SK-N-SH treated with all-trans-retinoic acid at 6 μM for 48 hours (cell line): ENCODE data around the gene OGDHL.
"Not testable (repeated sequence)": the region's sequence is repeated elsewhere in the genome, so short reads cannot be mapped to it uniquely, and the experiment has no call there.

ENCODE experiments used
- ATAC-seq: fragments of 200-7000 bp; cut with Tn5 transposase; 3 replicates; pipeline ENCODE4 v1.9.1; 2020; ENCODE audit warnings: mild to moderate bottlenecking, moderate library complexity
- ARNTL ChIP-seq: fragments of 450-650 bp; formaldehyde crosslinking; IDR thresholded peaks from 2 replicates; pipeline ENCODE4 v1.5.0; 2020; ENCODE audit warnings: low read depth, mild to moderate bottlenecking, moderate library complexity, borderline replicate concordance
- BACH2 ChIP-seq: fragments of 250-450 bp; sonication (Bioruptor Pico); IDR thresholded peaks from 2 replicates; pipeline ENCODE4 v1.9.0; 2021; ENCODE audit warnings: mild to moderate bottlenecking, borderline replicate concordance
- CSDC2 ChIP-seq: fragments of 250-450 bp; sonication (Bioruptor Pico); IDR thresholded peaks from 2 replicates; pipeline ENCODE4 v1.5.0; 2020; ENCODE audit warnings: mild to moderate bottlenecking, moderate library complexity
- ESRRG ChIP-seq: fragments of 250-450 bp; sonication (Bioruptor Pico); IDR thresholded peaks from 2 replicates; pipeline ENCODE4 v1.6.1; 2021; ENCODE audit warnings: mild to moderate bottlenecking
- GLIS3 ChIP-seq: fragments of 250-450 bp; sonication (Bioruptor Pico); IDR thresholded peaks from 2 replicates; pipeline ENCODE4 v1.5.0; 2020; ENCODE audit warnings: mild to moderate bottlenecking, moderate library complexity
- ISL1 ChIP-seq: fragments of 250-450 bp; sonication (Bioruptor Pico); IDR thresholded peaks from 2 replicates; pipeline ENCODE4 v2.1.2; 2022; ENCODE audit warnings: mild to moderate bottlenecking, moderate library complexity
- OSR1 ChIP-seq: fragments of 250-450 bp; sonication (Bioruptor Pico); IDR thresholded peaks from 2 replicates; pipeline ENCODE4 v1.8.0; 2022; ENCODE audit warnings: moderate library complexity, mild to moderate bottlenecking, inconsistent platforms
- PPARA ChIP-seq: fragments of 250-450 bp; sonication (Bioruptor Pico); IDR thresholded peaks from 2 replicates; pipeline ENCODE4 v1.5.0; 2020; ENCODE audit warnings: mild to moderate bottlenecking, borderline replicate concordance
- RARB ChIP-seq: fragments of 250-450 bp; sonication (Bioruptor Pico); IDR thresholded peaks from 2 replicates; pipeline ENCODE4 v1.8.0; 2021; ENCODE audit warnings: mild to moderate bottlenecking, moderate library complexity
- SNAI2 ChIP-seq: fragments of 250-450 bp; sonication (Bioruptor Pico); IDR thresholded peaks from 2 replicates; pipeline ENCODE4 v1.5.0; 2020; ENCODE audit warnings: mild to moderate bottlenecking, moderate library complexity
- TOX ChIP-seq: fragments of 250-450 bp; sonication (Bioruptor Pico); IDR thresholded peaks from 2 replicates; pipeline ENCODE4 v1.8.0; 2021; ENCODE audit warnings: mild to moderate bottlenecking, moderate library complexity, borderline replicate concordance
- ZC3H10 ChIP-seq: fragments of 250-450 bp; sonication (Bioruptor Pico); IDR thresholded peaks from 2 replicates; pipeline ENCODE4 v1.5.1; 2021; ENCODE audit warnings: mild to moderate bottlenecking, moderate library complexity
- ZFP3 ChIP-seq: fragments of 250-450 bp; sonication (Bioruptor Pico); IDR thresholded peaks from 2 replicates; pipeline ENCODE4 v1.5.0; 2020; ENCODE audit warnings: mild to moderate bottlenecking, moderate library complexity
- ZFP30 ChIP-seq: fragments of 450-650 bp; formaldehyde crosslinking; IDR thresholded peaks from 2 replicates; pipeline ENCODE4 v1.5.0; 2022; ENCODE audit warnings: mild to moderate bottlenecking, moderate library complexity
- ZNF565 ChIP-seq: fragments of 450-650 bp; formaldehyde crosslinking; conservative IDR thresholded peaks from 2 replicates; pipeline ENCODE4 v1.5.0; 2020; ENCODE audit warnings: low read depth, mild to moderate bottlenecking, moderate library complexity
- ZNF70 ChIP-seq: fragments of 450-650 bp; formaldehyde crosslinking; IDR thresholded peaks from 2 replicates; pipeline ENCODE4 v1.5.0; 2020; ENCODE audit warnings: mild to moderate bottlenecking, moderate library complexity
- ZNF8 ChIP-seq: fragments of 450-650 bp; formaldehyde crosslinking; IDR thresholded peaks from 2 replicates; pipeline ENCODE4 v1.5.0; 2020; ENCODE audit warnings: mild to moderate bottlenecking, moderate library complexity
- TF ChIP-seq, protein P1 (sequence below): fragments of 250-450 bp; sonication (Bioruptor Pico); IDR thresholded peaks from 2 replicates; pipeline ENCODE4 v1.5.1; 2020; ENCODE audit warnings: low read depth, mild to moderate bottlenecking, moderate library complexity
- TF ChIP-seq, protein P2 (sequence below): fragments of 250-450 bp; sonication (Bioruptor Pico); IDR thresholded peaks from 2 replicates; pipeline ENCODE4 v1.8.0; 2021; ENCODE audit warnings: low read depth, mild to moderate bottlenecking, moderate library complexity, borderline replicate concordance
- TF ChIP-seq, protein P3 (sequence below): fragments of 250-450 bp; sonication (Bioruptor Pico); IDR thresholded peaks from 2 replicates; pipeline ENCODE4 v1.5.0; 2020; ENCODE audit warnings: mild to moderate bottlenecking, moderate library complexity
- TF ChIP-seq, protein P4 (sequence below): fragments of 250-450 bp; sonication (Bioruptor Pico); IDR thresholded peaks from 2 replicates; pipeline ENCODE4 v1.5.1; 2021; ENCODE audit warnings: mild to moderate bottlenecking, moderate library complexity
- TF ChIP-seq, protein P5 (sequence below): fragments of 250-450 bp; sonication (Bioruptor Pico); IDR thresholded peaks from 2 replicates; pipeline ENCODE4 v1.8.0; 2020; ENCODE audit warnings: mild to moderate bottlenecking, moderate library complexity, borderline replicate concordance

The OGDHL gene

DNA sequence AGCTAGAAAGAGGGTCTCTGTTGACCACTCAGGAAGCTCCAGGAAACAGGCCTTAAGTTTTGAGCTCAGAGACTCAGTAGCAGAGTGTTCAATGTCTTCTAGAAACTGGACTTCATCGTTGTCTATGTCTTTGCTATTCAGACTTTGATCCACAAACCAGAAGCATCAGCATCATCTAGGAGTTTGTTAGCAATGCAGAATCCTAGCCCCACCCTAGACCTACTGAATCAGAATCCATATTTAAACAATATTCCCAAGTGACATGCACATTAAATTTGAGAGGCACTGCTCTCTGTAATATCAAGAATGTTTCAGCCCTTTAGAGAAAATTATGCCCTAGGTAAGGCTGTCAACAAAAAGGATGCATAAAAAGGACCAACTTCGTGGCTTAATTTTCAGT lies 12.9 kb upstream of the OGDHL start:
- TF ChIP-seq RARB (CRISPR knock-in tag) (no peak), ZNF565 (no peak), ESRRG (CRISPR knock-in tag) (no peak), SNAI2 (CRISPR knock-in tag) (no peak), GLIS3 (CRISPR knock-in tag) (no peak), ARNTL (no peak), CSDC2 (CRISPR knock-in tag) (no peak), PPARA (no peak), ZNF8 (CRISPR knock-in tag) (no peak), BACH2 (CRISPR knock-in tag) (no peak), ZC3H10 (CRISPR knock-in tag) (no peak), ZFP30 (no peak), ISL1 (CRISPR knock-in tag) (no peak)
- TF ChIP-seq, protein P1, sequence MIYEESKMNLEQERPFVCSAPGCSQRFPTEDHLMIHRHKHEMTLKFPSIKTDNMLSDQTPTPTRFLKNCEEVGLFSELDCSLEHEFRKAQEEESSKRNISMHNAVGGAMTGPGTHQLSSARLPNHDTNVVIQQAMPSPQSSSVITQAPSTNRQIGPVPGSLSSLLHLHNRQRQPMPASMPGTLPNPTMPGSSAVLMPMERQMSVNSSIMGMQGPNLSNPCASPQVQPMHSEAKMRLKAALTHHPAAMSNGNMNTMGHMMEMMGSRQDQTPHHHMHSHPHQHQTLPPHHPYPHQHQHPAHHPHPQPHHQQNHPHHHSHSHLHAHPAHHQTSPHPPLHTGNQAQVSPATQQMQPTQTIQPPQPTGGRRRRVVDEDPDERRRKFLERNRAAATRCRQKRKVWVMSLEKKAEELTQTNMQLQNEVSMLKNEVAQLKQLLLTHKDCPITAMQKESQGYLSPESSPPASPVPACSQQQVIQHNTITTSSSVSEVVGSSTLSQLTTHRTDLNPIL, result no peak
- TF ChIP-seq, protein P2, sequence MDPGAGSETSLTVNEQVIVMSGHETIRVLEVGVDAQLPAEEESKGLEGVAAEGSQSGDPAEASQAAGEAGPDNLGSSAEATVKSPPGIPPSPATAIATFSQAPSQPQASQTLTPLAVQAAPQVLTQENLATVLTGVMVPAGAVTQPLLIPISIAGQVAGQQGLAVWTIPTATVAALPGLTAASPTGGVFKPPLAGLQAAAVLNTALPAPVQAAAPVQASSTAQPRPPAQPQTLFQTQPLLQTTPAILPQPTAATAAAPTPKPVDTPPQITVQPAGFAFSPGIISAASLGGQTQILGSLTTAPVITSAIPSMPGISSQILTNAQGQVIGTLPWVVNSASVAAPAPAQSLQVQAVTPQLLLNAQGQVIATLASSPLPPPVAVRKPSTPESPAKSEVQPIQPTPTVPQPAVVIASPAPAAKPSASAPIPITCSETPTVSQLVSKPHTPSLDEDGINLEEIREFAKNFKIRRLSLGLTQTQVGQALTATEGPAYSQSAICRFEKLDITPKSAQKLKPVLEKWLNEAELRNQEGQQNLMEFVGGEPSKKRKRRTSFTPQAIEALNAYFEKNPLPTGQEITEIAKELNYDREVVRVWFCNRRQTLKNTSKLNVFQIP (CRISPR knock-in tag), result no peak
- TF ChIP-seq, protein P3, sequence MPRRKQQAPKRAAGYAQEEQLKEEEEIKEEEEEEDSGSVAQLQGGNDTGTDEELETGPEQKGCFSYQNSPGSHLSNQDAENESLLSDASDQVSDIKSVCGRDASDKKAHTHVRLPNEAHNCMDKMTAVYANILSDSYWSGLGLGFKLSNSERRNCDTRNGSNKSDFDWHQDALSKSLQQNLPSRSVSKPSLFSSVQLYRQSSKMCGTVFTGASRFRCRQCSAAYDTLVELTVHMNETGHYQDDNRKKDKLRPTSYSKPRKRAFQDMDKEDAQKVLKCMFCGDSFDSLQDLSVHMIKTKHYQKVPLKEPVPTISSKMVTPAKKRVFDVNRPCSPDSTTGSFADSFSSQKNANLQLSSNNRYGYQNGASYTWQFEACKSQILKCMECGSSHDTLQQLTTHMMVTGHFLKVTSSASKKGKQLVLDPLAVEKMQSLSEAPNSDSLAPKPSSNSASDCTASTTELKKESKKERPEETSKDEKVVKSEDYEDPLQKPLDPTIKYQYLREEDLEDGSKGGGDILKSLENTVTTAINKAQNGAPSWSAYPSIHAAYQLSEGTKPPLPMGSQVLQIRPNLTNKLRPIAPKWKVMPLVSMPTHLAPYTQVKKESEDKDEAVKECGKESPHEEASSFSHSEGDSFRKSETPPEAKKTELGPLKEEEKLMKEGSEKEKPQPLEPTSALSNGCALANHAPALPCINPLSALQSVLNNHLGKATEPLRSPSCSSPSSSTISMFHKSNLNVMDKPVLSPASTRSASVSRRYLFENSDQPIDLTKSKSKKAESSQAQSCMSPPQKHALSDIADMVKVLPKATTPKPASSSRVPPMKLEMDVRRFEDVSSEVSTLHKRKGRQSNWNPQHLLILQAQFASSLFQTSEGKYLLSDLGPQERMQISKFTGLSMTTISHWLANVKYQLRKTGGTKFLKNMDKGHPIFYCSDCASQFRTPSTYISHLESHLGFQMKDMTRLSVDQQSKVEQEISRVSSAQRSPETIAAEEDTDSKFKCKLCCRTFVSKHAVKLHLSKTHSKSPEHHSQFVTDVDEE, result no peak
- no peak for ATAC-seq

DNA sequence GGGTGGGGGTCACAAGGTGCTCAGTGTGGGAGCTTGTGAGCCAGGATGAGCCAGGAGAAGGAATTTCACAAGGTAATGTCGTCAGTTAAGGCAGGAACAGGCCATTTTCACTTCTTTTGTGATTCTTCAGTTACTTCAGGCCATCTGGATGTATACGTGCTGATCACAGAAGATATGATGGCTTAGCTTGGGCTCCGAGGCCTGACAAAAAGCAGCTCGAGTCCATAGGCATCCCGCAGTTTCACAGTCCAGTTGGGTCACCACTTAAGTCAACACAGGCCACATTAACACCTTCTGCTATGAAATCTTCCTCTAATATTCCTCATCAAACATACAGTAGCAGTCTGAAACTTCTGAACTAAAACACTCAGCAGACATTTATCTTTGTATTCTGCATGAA lies 10.8 kb upstream of the OGDHL start:
- ATAC-seq, result not testable (repeated sequence)

DNA sequence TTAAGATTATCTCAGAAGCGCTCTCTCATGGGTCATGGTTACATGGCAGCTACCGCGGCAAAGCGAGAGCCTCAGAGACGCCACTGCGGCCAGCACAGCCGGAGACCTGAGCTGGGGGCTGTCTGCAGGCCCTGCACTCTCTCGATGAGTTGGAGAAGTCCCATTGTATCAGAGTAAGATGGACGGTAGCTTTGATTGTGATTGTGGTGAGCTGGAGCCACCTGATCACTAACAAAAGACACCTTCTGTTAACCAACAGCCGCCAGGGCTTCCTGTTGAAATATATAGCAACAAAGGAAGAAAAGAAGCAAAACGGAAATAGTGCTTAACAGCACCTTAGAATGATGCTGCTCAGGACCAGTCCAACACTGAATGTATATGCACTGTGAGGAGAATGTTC lies 8.9 kb upstream of the OGDHL start:
- ATAC-seq, result not testable (repeated sequence)

DNA sequence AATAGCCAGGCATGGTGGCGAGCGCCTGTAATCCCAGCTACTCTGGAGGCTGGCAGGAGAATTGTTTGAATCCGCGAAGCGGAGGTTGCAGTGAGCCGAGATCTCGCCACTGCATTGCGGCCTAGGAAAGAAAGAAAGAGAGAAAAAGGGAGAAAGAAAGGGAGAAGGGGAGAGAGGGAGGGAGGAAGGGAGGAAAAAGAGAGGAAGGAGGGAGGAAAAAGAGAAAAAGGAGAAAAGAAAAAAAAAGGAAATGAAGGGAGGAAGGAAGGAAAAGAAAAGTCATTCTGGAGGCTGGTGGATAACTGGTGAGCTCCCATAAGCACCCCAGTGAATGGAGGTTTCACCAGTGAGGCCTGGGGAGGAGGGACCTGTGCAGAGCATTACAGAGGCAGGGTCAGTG lies 7.6 kb upstream of the OGDHL start:
- TF ChIP-seq ZFP3 (CRISPR knock-in tag), result no peak
- no peak for TF ChIP-seq OSR1 (CRISPR knock-in tag)
- no peak for ATAC-seq

DNA sequence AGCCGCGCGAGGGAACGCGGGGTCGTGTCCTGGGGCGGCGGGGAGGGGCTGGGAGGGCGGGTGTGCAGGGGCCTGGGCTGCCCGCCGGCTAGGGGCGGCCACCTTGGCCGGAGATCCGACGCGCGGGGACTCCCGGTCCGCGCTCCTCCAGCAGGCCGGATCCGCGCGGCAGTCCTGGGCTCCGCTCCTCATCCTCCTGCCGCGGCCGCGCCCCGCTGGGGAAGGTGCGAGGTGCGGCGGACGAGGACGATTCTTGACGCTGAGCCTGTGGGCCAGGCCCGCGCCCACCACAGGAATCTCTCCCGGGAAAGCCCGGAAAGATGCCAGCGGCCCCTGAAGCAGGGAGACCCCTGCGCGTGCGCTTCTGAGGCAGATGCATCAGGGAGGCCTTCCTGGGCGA lies 6.6 kb upstream of the OGDHL start:
- no peak for ATAC-seq

More for the DNA sequence above, 6.6 kb upstream of the OGDHL start:
- TF ChIP-seq ZC3H10 (CRISPR knock-in tag) (no peak), SNAI2 (CRISPR knock-in tag) (no peak), CSDC2 (CRISPR knock-in tag) (no peak), BACH2 (CRISPR knock-in tag) (no peak), RARB (CRISPR knock-in tag) (no peak), ZFP30 (no peak), ISL1 (CRISPR knock-in tag) (no peak), TOX (CRISPR knock-in tag) (no peak), ZNF70 (CRISPR knock-in tag) (no peak), GLIS3 (CRISPR knock-in tag) (no peak)
- TF ChIP-seq, protein P1, result no peak
- TF ChIP-seq, protein P4, sequence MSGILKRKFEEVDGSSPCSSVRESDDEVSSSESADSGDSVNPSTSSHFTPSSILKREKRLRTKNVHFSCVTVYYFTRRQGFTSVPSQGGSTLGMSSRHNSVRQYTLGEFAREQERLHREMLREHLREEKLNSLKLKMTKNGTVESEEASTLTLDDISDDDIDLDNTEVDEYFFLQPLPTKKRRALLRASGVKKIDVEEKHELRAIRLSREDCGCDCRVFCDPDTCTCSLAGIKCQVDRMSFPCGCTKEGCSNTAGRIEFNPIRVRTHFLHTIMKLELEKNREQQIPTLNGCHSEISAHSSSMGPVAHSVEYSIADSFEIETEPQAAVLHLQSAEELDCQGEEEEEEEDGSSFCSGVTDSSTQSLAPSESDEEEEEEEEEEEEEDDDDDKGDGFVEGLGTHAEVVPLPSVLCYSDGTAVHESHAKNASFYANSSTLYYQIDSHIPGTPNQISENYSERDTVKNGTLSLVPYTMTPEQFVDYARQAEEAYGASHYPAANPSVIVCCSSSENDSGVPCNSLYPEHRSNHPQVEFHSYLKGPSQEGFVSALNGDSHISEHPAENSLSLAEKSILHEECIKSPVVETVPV (CRISPR knock-in tag), result no peak
- TF ChIP-seq, protein P5, sequence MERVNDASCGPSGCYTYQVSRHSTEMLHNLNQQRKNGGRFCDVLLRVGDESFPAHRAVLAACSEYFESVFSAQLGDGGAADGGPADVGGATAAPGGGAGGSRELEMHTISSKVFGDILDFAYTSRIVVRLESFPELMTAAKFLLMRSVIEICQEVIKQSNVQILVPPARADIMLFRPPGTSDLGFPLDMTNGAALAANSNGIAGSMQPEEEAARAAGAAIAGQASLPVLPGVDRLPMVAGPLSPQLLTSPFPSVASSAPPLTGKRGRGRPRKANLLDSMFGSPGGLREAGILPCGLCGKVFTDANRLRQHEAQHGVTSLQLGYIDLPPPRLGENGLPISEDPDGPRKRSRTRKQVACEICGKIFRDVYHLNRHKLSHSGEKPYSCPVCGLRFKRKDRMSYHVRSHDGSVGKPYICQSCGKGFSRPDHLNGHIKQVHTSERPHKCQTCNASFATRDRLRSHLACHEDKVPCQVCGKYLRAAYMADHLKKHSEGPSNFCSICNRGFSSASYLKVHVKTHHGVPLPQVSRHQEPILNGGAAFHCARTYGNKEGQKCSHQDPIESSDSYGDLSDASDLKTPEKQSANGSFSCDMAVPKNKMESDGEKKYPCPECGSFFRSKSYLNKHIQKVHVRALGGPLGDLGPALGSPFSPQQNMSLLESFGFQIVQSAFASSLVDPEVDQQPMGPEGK (CRISPR knock-in tag), result no peak
